ENCODE data around the gene SSU72.

GRCh38 chr1:1565340-1565739 is 9.3 kb downstream of the SSU72 start:
- TF ChIP-seq CTCF (conservative IDR thresholded peaks at IDR 0.05; ENCODE audit: low read depth, low read length): no peak
- no peak for TF ChIP-seq EZH2 (IDR thresholded peaks at IDR 0.05; ENCODE audit: borderline replicate concordance, low read depth, low read length, poor library complexity, severe bottlenecking)
